Activated CD4-positive, CD25-positive, alpha-beta regulatory T cell treated with anti-CD3 and anti-CD28 coated beads, Interleukin-2, amount 50 U/mL, for 24 hours (primary cell): ENCODE results near the gene CAMLG.

Experiments
- ATAC-seq, 2 donors: fragments of 150-1000 bp; cut with Tn5 transposase; one replicate each; pipeline ENCODE4 v1.10.0; 2021; ENCODE audit warnings: mild to moderate bottlenecking in 1 of 2, moderate library complexity in 1 of 2

Gene CAMLG

DNA sequence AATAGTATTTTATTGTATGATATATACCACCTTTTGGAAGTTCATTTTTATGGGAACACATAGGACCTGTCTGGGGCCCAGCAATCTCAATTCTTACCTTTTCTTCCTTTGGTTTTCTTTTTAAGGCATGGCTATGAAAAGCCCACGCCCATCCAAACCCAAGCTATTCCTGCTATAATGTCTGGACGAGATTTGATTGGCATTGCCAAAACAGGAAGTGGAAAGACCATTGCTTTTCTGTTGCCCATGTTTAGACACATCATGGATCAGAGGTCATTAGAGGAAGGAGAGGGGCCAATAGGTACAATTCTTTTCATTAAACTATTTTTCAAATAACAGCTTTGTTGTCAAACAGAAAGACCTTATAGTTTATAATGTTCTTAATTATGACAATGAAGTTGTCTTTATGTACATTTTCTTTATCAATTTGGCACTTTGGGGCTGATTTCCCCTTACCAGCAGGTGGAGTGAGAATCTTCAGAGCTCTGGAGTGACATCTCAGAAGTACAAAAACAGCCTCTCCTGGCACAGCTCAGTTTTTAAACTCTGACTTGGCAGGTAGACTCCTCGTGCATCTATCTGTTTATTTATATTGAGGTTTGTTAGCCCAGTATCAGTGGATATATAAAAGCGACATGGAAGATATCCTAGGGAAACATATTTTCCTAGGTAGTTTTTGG is 46.0 kb downstream of the CAMLG start:
- no peak for ATAC-seq

DNA sequence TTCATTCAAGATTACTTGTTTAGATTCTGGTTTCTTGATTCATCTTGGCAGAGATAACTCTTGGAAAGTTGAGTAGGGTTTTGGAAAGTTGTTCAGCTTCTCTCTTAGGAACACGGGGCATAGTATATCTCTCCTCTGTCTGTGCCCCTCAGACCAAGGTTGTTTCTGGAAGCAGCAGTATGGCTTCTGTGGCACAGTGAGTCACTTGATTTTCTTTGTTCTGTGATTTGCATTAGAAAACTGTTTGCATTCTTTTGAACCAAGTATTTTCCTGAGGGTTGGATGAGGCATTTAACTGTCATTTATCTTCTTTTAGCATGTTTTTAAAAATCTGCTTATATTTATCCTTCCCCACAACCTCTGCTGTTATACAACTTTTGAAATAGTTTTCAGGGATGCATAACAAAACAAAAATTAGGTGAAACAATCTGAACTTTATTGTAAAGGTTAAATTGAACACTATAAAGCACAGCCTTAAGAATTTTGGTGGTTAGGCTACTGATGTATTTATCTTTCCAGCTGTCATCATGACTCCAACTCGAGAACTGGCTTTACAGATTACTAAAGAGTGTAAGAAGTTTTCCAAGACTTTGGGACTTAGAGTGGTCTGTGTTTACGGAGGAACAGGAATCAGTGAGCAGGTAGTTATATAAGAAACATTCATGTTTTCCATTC is 46.7 kb downstream of the CAMLG start:
- no peak for ATAC-seq

DNA sequence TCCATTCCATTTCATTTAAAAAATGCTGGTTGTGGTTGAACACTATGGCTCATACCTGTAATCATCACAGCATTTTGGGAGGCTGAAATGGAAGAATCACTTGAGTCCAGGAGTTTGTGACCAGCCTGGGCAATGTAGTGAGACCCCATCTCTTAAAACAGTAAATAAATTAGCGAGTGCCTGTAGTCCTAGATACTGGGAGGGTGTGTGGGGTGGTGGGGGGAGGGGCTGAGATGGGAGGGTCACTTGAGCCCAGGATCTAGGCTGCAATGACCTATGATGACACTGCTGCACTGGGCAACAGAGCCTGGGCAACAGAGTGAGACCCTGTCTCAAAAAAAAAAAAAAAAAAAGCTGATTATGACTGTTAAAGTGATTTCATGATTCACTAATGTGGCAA is 49.3 kb downstream of the CAMLG start:
- no peak for ATAC-seq

DNA sequence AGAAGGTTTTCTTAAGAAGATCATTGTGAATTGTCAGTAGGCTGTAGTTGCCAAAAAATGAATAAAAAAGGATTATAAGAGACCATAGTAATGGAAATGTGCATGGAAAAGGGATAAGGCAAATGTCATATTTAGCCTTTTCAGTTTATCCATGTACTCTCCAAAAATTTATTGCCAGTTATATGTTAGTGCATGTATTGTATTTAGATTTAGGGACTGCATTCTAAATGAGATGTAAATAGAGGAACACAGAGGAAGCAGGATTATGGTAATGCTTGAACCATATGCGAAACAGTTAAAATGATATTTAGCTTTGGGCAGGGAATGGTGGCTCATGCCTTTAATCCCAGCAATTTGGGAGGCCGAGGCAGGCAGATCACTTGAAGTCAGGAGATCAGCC is 53.2 kb downstream of the CAMLG start:
- ATAC-seq: no peak

DNA sequence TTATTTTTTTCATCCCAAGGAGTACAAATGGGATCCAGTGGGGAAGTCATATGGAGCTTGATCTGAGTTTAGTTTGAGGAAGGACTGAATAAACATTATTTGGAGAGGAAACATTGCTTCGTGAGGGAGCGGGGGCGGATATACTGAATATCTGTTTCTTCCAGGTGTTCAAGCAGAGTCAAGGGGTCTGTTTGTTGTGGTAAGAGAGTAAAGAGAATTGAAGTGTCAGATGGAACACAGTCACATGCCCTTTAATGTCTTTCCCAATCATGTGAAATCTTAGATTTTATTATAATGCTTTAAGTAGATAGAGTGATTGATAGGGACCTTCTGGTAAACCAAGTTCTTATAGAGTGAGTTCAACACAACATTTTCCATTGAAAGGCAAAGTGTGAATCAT is 53.9 kb downstream of the CAMLG start:
- ATAC-seq: no peak

DNA sequence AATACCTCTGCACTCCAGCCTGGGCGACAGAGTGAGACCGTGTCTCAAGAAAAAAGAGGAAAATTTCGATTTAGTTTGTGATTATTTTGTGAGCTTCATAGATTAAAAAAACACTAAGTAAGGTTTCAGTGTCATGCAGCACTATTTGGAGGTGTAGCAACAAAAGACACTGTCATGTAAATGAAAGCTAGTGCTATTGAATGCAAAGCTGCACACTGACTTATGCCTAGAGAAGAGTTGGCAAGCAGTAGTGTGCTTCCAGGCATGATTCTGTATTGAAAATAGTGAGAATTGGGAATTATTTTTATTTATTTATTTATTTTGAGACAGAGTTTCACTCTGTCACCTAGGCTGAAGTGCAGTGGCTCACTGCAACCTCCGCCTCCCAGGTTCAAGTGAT is 54.8 kb downstream of the CAMLG start:
- no peak for ATAC-seq

DNA sequence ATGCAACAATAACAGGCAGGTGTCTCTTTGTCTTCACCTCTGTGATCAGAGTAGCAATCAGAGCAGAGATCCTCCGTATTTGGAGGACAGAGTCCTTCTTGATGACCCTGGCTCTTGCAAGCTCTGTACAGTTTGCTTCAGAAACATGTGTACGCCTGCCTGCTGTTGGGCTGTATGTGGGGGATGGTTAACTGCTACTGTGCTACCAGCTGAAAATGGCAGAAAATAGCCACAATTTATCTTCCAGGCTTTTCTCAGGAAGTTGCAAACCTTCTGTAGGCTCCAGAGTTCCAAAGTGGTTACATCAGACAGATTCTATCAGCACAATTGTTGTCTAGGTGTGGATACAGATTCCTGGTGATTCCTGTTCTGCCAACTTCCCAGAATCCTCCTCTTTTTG is 55.7 kb downstream of the CAMLG start:
- ATAC-seq: no peak

GRCh38 chr5:134794819-134795218 is 56.5 kb downstream of the CAMLG start:
- ATAC-seq: no peak

GRCh38 chr5:134798468-134798867 is 60.1 kb downstream of the CAMLG start:
- peak; percentile 33 to 38 for ATAC-seq
